Renal pelvis (tissue), 4 donors: ENCODE results near the gene ARPC5. TPM values are rescaled to one million over a fixed set of nuclear protein-coding genes. Genes with fewer than 3 reads are reported as not detected.
"Not testable (repeated sequence)": the region's sequence is repeated elsewhere in the genome, so short reads cannot be mapped to it uniquely, and the experiment has no call there.

Source experiments
- DNase-seq: peaks from one replicate; pipeline ENCODE4 v3.0.0-alpha.2; 2013
- polyA plus RNA-seq, 3 donors: library from polyadenylated mRNA; unstranded; fragments of 120-200 nt; gene quantifications; one replicate each; pipeline ENCODE4 v1.2.1, GENCODE V29; 2013; ENCODE audit not compliant: insufficient read length in 3 of 3

ARPC5 gene
- polyA plus RNA-seq, 3 donors = 138 to 153 (median 153) TPM

DNA sequence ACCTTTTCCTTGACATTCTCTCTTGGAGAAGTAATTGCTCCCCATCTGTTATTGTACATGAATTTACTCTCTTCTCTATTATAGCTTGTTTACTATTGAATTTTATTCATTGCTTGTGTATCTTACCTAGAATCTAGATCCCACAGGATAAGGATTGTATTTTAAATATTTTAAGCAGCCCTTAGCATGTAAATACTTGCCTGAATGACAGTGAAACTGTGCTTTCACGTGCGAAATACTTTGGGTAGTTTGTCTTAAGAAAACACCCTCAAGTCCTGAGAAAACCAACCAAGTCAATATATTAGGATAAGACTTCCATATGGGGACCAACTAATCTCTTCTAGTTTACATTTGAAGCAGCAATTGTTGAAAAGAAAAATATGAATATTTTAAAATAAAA lies 15.3 kb downstream of the ARPC5 start:
- DNase-seq = no peak

DNA sequence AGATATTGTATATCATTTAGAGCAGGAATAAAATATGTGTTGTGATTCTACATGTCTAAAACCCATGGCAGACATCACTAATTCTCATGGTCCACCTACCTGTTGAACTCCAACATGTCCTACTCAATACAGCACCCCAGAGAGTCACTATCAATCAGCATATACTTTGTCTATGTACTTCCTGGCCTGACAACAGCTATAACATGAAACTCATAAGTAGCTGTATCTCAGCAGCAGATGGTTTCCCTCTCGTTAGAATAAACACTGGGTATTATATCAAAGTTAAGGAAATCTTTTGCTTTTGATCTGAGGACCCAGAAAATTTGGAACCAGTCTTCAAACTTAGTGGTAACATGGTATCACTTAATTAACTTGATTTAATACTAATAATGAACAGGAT lies 15.8 kb downstream of the ARPC5 start:
- no peak for DNase-seq

DNA sequence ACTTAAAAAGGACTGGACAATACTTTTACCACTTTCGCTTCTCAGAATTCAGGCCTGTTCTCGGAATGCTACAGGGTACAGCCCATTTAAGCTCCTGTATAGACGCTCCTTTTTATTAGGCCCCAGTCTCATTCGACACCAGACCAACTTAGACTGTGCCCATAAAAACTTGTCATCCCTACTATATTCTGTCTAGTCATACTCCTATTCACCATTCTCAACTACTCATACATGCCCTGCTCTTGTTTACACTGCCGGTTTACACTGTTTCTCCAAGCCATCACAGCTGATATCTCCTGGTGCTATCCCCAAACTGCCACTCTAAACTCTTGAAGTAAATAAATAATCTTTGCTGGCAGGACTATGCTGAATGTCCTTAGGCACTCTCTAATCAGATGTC lies 17.4 kb downstream of the ARPC5 start:
- DNase-seq = not testable (repeated sequence)

DNA sequence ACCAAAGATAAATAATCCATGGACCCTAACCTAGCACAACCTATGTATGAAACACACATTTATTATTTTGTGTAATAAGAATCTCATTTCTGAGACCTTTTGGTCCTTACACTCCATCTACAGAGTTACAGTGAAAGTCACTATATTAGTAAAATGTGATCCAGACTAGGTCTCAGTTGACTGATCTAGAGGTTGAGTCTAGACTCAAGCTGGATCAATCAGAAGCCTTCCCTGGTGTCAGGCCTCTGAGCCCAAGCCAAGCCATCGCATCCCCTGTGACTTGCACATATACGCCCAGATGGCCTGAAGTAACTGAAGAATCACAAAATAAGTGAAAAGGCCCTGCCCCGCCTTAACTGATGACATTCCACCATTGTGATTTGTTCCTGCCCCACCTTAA lies 22.6 kb downstream of the ARPC5 start:
- not testable (repeated sequence) for DNase-seq

DNA sequence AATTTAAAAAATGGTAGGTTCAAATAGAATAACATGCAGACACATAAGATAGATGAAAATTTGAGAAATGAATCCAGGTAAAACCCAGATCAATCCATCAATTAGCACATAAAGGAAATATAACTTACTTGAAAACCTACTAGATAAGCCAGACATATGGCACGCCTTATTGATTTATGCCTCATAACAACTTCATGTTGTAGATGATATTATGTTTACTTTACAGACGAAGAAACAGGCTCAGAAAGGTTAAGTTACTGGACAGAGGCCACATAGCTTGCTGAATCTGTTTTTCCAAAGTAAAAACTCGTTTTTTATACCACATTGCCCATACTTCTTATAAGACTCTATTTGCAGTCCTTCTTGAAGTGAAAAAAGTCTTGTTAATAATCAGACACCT lies 23.2 kb downstream of the ARPC5 start:
- DNase-seq = no peak

DNA sequence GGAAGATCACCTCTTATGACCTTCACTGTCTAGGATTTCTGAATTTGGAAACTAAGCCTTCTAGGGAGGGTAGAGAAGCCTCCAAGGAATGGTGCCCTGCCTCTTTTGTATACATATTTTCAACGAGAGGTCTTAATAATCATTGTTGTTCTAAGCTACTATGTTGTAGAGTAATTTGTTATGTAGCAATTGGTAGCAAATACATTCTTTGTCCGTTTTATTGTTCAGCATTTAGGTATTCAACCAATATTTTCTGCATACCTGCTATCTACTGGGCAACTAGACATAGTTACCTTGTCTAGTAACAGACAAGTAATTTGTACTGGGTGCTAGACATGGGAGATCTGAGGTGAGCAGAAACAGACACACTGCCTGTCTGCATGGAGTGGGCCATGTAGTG lies 24.6 kb downstream of the ARPC5 start:
- DNase-seq = no peak

DNA sequence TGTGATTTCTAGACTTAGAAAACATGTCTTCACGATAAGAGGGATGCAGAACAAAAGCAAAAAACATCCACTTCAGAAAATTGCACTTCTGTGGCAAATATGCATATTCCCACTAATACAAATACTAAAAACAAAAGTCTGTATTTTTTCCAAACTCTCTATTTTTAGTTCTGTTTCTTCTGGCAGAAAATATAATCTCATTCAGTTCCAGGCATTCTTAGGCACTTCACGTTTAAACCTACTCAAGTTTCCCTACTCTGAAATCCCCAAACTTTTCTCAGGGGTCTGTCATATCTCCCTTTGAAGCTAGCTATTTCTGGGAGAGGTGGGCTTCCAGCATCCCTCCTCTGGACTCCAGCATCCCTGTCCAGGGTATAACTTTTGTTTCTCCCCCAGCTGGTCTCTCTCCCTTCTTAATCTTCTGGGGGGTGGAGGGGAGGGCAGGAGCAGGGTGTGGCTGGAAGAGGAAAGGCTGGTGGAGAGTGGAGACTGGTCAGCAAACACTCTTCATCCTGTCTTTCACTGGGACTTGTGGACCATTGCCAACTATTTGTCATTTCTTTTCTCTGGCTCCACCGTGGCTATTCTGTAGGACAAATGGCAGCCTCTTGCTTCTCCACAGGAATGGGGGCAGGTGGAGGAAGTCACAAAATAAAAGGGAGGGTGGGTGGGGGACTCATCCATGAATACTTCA lies 25.7 kb downstream of the ARPC5 start:
- no peak for DNase-seq

DNA sequence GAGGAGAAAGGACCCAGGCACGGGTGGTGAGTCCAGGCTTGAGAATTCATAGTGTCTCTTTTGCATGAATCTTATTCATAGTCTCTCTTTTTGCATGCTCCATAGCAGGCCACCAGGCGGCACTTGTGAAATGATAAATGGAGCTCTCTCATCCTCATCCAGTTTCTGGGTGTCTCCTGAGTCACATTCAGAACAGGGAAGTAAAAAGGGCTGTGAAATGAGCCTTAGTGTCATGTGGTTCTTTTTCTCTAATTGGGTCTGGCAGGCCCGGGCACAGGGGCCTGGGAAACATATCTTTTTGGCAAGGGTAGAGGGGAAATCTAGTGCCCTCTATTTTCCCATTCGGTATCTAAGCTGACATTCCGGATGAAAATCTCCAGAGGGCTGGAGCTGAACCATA lies 26.3 kb downstream of the ARPC5 start:
- no peak for DNase-seq

DNA sequence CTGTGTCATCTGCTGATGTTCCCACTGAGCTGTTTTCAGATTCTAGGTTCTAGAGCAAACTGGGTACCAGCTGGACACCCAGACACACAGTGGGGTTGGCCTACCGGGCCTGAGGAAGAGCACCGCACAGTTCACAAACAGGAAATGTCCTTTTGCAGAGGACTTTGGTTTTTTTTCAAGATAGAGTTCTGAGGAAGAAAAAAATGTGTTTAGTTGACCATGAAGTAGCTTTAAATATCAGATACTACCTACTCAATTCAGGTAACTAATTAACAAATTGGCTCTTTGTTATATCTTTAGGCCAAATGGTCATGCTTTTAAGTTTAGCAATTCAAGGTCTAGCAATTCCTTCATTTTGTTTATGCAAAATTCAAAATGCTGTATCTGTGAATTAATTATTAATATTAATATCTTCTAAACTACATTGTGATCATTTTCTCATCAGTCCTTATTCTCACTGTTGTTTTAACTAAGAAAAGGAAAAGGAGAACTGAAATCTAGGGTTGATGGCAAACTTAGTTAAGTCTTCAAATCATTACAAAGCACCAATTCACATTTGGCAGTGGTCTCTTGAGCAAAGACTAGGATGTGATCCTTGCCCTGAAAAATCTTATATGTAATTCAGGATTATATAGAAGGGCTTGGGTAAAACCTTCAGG lies 28.1 kb downstream of the ARPC5 start:
- DNase-seq = no peak

DNA sequence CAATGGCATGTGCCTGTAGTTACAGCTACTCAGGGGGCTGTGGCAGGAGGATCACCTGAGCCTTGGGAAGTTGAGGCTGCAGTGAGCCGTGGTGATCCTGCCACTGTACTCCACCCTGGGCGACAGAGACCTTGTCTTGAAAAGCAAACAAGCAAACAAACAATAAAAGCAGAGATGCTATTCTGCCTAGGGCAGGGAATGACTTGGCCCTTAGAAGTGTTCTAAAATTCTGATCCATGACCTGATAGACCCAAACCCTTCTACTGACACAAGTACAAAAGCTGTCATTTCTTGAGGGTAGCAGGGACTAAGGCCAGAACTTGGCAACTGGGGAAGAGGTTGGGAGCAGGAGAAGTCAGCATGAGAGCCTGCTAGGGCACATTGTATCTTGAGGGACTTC lies 29.7 kb downstream of the ARPC5 start:
- DNase-seq = no peak

DNA sequence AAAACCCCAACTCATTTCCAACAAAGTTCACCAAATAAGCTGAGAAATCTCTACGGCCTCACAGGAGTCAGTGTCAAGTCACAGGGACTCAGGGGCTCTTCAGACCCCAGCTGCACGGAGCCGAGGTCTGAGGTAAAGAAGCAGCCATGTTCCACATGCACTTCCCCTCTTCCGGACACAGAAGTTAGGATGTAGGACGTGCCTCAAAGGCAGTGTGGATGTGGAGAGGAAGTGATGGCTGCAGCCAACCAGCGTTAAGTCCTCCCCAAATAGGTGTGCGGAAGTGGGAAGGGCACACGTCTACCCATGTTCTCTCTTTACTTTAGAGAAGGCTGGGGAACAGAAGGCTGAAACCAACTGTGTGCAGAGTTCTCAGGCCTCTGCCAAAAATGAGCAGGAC lies 30.8 kb downstream of the ARPC5 start:
- no peak for DNase-seq

DNA sequence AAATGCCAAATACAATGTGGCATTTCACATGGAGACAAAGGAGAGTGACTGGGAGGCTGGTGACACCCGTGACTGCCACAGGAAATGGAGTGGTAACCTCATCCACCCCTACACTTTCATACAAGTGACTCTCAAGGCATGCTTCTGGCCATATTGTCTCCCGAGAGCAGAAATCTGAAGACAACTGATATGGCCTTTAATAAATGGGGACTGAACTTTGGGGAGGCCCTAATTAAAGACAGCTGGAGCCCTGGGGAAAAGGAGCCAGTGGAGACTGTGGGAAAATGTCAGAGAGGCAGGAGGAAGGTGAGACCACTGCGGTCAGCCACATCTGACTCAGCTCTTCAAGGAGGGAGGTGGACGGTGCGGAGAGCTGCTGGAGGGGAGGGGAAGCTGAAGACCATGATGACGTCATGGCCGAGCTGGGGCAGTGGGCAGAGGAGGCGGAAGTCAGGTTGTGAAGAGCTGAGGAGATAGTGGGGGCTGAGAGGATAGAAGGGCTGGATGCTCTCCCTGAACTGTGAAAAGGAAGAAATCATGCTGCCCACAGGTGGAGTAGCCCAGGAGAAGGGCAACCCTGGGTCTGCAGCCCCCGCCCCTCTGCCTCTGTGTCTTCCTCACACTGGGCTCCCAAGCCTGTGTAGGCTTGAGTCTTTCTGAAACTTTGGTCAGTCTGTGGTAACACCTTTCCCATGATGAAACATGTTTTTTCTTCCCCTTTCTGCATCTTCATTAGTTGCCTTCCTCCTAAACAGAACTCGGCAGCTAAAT lies 31.4 kb downstream of the ARPC5 start:
- no peak for DNase-seq

DNA sequence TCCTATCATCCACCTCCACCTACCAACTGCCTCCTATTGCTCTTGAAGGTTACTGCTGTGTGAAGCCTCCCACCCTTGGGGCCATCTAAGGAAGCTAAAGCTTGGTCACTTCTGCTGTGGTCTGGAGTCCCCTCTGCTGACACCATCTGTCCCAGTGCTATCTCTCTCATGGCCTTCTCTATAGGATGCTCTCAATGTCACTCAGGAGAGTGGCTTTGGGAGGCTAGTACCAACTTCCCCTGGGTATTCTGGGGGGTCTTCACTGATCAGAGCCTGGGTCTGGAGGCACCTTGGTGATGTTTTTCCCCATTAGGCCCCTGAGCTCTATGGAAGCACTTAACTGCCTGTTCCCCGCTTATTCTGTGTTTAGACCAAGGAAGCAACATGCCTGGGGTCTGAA lies 33.1 kb downstream of the ARPC5 start:
- no peak for DNase-seq

DNA sequence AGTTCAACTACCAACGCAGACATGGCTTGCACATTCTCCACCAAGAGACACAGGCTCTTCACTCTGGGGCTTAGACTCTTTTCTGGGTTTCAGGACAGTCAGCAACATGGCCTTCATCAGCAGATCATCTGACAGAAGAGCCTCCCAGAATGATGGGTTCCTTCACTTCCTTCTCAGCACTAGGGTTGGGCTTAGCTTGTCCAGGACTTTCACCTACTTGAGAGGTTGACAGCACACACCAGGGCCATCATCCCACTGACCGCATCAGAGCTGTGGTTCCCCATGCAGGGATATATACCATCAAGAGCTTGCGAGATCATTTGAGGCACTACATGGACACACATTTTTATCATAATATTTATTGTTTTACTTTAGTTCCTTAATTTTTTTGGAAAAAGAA lies 34.9 kb downstream of the ARPC5 start:
- no peak for DNase-seq

DNA sequence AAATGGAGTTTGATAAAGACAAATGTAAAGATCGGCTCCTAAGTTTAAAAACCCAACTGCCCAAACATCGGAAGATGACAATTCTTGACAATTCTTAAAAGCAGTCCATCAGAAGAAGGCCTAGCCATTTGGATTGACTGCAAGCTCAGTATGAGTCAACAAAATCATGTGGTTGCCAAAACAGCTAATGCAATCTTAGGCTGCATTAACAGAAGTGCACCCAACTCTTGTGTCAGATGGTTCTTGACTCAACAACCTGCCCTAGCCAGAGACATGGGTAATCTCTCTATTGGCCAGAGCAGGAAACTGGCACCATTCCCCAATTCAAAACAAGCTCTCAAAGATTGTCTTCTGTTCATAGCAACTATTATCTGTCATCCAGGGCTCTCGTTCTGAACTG lies 35.4 kb downstream of the ARPC5 start:
- DNase-seq = no peak

DNA sequence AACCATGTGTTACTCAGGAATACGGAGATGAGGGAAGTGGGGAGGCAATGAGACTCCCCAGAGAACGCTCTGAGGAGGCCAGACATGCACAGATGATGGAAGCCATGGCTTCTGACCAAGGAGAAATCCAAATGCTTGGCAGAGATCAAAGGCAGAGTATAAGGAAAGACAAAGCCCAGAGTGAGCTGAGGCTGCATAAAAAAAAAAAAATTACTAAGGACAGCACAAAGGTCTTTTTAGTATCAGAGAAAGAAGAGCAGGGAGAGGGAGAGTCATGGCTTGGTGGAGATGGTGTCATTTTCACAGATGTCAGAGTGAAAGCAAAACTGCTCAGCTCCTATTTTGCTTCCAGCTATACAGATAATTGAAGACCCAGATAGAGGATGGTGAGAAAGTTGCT lies 37.2 kb downstream of the ARPC5 start:
- peak; percentile 28 for DNase-seq

DNA sequence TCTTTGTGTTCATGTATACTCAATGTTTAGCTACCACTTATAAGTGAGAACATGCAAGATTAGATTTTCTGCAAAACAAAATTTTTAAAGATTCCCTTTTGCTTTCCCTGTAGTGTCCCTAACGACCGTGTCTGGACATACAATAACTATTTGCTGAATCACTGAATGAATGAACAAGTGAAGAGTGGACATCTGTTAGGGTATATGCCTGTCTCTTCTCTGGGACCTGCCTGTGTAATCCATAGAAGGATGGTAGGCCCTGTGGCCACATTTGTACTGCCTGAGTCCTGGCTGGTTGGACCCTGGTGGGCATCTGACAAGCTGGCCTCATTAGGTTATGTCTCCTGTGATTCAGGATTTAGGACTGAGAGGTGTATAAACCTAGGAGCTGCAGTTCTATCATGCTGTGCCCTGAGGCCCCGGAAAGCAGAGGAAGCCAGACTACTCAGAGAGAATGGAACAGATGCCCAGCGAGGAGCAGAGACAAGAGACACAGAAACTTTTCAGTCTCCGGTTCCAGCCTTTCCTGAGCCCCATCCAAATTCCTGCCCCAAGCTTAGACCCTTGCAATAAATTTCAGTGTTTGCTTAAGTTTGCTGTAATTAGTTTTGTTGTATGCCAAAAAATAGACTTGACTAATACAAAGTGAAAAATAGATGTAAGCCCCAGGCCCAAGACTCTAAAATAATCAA lies 37.8 kb downstream of the ARPC5 start:
- no peak for DNase-seq

DNA sequence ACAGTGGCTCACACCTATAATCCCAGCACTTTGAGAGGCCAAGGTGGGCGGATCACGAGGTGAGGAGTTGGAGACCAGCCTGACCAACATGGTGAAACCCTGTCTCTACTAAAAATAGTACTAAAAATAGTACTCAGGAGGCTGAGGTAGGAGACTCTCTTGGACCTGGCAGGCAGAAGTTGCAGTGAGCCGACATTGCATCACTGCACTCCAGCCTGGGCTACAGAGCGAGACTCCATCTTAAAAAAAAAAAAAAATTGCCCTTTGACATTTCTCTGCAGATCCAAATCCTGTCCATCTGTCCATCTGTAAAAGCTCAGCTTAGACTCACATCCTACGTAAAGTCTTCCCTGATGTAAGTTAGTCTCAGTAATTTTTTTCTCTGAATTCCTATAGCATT lies 39.1 kb downstream of the ARPC5 start:
- DNase-seq = no peak

DNA sequence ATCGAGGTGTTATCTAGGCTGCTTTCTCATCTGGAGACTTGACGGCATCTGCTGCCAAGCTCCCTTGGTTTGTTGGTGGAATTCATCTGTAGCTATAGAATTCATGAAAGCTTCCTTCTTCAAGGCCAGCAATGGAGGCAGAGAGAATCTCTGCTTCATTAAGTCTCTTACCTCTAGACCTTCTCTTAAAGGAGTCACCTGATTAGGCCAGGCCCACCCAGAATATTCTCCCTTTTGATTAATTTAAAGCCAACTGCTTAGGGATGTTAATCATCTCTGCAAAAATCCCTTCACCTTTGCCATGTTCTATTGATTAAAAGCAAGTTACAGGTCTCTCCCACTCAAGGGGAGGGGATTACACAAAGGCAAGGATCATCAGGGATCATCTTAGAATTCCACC lies 40.0 kb downstream of the ARPC5 start:
- DNase-seq = no peak

DNA sequence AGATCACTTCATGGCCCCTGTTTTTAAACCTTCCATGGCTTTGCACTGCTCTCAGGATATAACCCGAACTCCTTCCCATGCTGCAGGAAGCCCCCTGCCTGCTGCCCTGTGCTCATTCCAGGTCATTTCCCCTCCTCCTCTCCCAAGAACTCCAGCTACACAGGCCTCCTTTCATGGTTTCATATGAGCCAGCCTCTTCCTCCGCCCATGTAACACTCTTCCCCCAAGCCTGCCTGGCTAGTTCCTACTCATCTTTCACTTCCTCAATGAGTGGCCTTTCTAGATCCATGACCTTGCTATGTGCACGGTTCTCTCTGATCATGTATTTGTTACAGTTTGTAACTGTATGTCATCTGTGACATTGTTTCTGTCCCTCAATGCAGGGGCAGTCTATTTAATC lies 42.2 kb downstream of the ARPC5 start:
- DNase-seq = no peak

DNA sequence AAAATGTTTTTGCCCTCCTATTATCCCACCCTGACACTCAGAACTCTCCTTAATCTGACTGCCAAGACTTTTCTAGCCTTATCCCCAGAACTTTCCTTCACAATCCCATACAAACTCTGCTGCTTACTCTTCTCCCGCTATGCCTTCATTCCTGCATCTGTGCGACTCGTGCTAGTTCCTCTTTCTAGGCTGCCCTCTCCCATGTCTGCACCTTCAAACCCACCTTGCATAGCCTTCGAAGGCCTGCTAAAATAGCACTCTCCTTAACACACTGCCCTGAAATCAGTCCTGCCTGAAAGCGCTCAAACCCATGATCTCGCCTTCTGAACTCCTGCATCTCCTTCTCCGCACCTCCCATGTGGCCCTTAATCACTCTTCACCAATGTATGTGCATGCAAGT lies 42.9 kb downstream of the ARPC5 start:
- DNase-seq = no peak
